Panc1 (cell line): ENCODE results near the gene ARFGEF3.

Experiments
- POLR2AphosphoS5 ChIP-seq: IDR thresholded peaks from 2 replicates; pipeline ENCODE4 v1.6.1; 2012; ENCODE audit warnings: mild to moderate bottlenecking, low read depth, low read length, moderate library complexity
- SIN3A ChIP-seq: IDR thresholded peaks from 2 replicates; pipeline ENCODE4 v1.6.1; 2012; ENCODE audit warnings: low read depth, mild to moderate bottlenecking, low read length, moderate library complexity, borderline replicate concordance; ENCODE audit not compliant: insufficient read depth
- TF ChIP-seq, protein P1 (sequence below): fragments of 450-650 bp; IDR thresholded peaks from 2 replicates; pipeline ENCODE4 v1.5.1; 2017; ENCODE audit warnings: mild to moderate bottlenecking
- TF ChIP-seq, protein P2 (sequence below), 2 experiments: IDR thresholded peaks; 2 replicates each; pipeline ENCODE4 v1.6.1; 2011 to 2012; ENCODE audit warnings: low read depth in 2 of 2, control low read depth in 1 of 2, low read length in 1 of 2, mild to moderate bottlenecking in 1 of 2, moderate library complexity in 1 of 2; ENCODE audit not compliant: insufficient read depth in 1 of 2

DNA sequence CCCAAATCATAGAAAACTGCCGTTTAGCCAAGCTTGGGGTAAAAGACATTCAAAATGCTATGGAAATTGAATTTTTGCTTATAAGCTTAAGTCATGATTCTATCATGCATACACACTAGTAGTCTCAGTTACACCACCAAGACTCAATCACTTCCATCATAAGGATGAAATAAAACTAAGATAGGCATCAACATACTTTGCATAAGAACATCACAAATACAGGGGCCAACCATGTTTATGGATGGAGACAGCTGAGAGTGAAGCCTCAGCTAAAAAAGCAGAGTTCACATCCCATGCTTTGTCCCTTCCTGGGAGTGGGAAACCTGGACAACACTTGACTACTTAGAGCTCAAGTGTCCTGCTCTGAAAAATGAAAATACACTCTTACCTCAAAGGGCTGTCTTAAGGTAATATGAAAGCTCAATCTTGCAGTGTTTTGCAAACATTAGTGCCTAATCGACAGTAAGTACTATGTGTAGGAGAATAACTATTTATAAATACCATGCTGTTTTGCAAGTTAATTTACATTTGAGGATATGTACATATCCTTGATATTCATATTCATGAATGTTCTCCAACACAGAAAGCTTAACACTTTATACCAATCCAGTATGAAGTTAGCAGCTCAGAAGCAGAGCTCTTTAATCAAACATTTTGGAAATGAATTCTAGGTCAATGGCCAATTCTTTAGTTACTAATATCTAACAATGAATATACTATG is 184.0 kb downstream of the ARFGEF3 start:
- TF ChIP-seq, protein P1, sequence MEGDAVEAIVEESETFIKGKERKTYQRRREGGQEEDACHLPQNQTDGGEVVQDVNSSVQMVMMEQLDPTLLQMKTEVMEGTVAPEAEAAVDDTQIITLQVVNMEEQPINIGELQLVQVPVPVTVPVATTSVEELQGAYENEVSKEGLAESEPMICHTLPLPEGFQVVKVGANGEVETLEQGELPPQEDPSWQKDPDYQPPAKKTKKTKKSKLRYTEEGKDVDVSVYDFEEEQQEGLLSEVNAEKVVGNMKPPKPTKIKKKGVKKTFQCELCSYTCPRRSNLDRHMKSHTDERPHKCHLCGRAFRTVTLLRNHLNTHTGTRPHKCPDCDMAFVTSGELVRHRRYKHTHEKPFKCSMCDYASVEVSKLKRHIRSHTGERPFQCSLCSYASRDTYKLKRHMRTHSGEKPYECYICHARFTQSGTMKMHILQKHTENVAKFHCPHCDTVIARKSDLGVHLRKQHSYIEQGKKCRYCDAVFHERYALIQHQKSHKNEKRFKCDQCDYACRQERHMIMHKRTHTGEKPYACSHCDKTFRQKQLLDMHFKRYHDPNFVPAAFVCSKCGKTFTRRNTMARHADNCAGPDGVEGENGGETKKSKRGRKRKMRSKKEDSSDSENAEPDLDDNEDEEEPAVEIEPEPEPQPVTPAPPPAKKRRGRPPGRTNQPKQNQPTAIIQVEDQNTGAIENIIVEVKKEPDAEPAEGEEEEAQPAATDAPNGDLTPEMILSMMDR, result no peak
- TF ChIP-seq, protein P2, sequence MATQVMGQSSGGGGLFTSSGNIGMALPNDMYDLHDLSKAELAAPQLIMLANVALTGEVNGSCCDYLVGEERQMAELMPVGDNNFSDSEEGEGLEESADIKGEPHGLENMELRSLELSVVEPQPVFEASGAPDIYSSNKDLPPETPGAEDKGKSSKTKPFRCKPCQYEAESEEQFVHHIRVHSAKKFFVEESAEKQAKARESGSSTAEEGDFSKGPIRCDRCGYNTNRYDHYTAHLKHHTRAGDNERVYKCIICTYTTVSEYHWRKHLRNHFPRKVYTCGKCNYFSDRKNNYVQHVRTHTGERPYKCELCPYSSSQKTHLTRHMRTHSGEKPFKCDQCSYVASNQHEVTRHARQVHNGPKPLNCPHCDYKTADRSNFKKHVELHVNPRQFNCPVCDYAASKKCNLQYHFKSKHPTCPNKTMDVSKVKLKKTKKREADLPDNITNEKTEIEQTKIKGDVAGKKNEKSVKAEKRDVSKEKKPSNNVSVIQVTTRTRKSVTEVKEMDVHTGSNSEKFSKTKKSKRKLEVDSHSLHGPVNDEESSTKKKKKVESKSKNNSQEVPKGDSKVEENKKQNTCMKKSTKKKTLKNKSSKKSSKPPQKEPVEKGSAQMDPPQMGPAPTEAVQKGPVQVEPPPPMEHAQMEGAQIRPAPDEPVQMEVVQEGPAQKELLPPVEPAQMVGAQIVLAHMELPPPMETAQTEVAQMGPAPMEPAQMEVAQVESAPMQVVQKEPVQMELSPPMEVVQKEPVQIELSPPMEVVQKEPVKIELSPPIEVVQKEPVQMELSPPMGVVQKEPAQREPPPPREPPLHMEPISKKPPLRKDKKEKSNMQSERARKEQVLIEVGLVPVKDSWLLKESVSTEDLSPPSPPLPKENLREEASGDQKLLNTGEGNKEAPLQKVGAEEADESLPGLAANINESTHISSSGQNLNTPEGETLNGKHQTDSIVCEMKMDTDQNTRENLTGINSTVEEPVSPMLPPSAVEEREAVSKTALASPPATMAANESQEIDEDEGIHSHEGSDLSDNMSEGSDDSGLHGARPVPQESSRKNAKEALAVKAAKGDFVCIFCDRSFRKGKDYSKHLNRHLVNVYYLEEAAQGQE (IDR thresholded peaks at IDR 0.05; ENCODE audit: insufficient read depth in 1 of 2, low read depth in 2 of 2, low read length in 1 of 2), result no peak
- no peak for TF ChIP-seq SIN3A
- no peak for TF ChIP-seq POLR2AphosphoS5
